Measurements from ENCODE around the gene SLC6A19.

- no peak for TF ChIP-seq POLR2A (IDR thresholded peaks at IDR 0.05)
- TF ChIP-seq, protein P1, sequence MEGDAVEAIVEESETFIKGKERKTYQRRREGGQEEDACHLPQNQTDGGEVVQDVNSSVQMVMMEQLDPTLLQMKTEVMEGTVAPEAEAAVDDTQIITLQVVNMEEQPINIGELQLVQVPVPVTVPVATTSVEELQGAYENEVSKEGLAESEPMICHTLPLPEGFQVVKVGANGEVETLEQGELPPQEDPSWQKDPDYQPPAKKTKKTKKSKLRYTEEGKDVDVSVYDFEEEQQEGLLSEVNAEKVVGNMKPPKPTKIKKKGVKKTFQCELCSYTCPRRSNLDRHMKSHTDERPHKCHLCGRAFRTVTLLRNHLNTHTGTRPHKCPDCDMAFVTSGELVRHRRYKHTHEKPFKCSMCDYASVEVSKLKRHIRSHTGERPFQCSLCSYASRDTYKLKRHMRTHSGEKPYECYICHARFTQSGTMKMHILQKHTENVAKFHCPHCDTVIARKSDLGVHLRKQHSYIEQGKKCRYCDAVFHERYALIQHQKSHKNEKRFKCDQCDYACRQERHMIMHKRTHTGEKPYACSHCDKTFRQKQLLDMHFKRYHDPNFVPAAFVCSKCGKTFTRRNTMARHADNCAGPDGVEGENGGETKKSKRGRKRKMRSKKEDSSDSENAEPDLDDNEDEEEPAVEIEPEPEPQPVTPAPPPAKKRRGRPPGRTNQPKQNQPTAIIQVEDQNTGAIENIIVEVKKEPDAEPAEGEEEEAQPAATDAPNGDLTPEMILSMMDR (IDR thresholded peaks at IDR 0.05): no peak
Observed at GRCh38 chr5:1220831-1221230, 19.4 kb downstream of the SLC6A19 start.

Measured in Peyer's patch (tissue), 4 donors.